Activated CD8-positive, alpha-beta memory T cell treated with anti-CD3 and anti-CD28 coated beads for 36 hours (primary cell): Measurements from ENCODE around the gene TUBGCP6. TPM values are rescaled to one million over a fixed set of nuclear protein-coding genes. Genes with fewer than 3 reads are reported as not detected.
"Not testable (repeated sequence)": the region's sequence is repeated elsewhere in the genome, so short reads cannot be mapped to it uniquely, and the experiment has no call there.

Source experiments
- CTCF ChIA-PET: fragments of 350-600 bp; sonication (Branson Sonifier 250); formaldehyde crosslinking; loops from one replicate; lab custom pipeline; 2021; ENCODE audit warnings: antibody characterized with exemption; lab: Charles Lee
- POLR2A ChIA-PET: fragments of 350-600 bp; sonication (Branson Sonifier 250); formaldehyde crosslinking; loops from one replicate; lab custom pipeline; 2021; ENCODE audit warnings: antibody characterized with exemption; lab: Charles Lee
- total RNA-seq, 2 experiments: library from RNA; stranded (reverse); gene quantifications; one replicate each; pipeline ENCODE4 v1.2.3, GENCODE V29; 2021

TUBGCP6 gene
- total RNA-seq, 2 experiments from 2014 or later: 44.1 to 46.6 TPM

- CTCF ChIA-PET: interaction anchor here (0.9 to 5.4 kb wide), 4 partner anchors 13 to 60 kb away, joined by 3 to 35 read pairs (median 4); no protein-coding TSS in a partner anchor
- POLR2A ChIA-PET: no interaction called here
Observed at GRCh38 chr22:50208939-50209892, 35.6 kb downstream of the TUBGCP6 start.

DNA sequence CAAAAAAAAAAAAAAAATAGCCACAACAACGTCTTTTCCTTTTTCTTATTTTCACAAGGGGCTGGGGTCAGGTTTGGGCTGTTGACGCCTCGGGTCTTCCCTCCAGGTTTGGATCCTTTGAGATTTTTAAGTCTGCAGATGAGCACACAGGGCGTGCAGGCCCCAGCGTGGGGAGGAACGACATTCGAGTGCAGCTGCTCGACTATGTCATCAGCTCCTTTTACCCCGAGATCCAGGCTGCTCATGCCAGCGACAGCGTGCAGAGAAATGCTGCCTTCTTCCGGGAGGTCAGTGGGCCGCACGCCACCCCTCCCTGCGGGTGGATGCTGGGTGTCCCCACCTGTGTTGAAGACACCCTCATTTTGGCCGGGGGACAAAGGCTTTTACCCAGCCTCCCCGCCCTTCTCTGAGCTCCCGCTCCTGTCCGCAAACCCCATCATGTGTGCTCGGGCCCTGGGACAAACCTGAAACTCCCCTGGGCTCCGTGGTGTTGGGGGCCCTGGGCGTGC is 36.3 kb downstream of the TUBGCP6 start:
- CTCF ChIA-PET: interaction anchor here (0.9 to 5.4 kb wide), 4 partner anchors 14 to 59 kb away, joined by 3 to 35 read pairs (median 4); no protein-coding TSS in a partner anchor
- POLR2A ChIA-PET: no interaction called here

DNA sequence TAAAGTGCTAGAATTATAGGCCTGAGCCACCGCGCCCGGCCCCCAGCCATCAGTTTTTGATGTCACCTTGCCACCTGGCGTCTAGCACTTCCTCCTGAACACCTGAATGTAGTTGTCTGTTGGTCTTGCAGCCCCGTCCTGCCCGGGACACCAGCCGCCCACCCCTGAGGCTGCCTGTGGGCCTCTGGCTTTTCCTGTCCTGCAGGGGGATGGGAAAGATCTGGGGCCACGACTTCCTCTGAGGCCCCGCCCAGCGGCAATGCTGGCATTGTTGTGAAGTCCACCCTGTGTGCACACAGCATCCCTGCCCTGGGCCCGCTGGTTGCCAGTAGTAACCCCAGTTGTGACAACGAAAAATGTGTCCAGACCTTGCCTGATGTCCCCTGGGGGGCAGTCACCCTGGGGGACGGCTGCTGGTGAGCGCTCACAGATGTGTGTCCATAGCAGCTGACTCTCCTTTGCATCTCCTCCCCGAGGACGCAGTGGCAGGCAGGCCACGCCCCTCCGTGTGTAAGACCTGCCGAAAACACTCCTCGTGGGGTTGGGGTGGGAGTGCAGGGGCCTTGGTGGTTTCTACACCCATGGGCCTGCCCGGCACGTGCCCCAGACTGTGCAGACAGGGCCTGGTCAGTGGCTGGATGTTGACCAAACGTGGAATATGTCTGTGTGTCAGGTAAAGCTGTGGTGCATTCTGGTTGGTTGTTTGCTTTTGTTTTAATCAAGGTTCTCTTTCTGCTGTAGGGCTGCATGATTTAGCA is 37.3 kb downstream of the TUBGCP6 start:
- CTCF ChIA-PET: interaction anchor here (0.7 to 5.4 kb wide), 5 partner anchors 18 to 58 kb away, joined by 3 to 35 read pairs (median 5); no protein-coding TSS in a partner anchor
- POLR2A ChIA-PET: no interaction called here

DNA sequence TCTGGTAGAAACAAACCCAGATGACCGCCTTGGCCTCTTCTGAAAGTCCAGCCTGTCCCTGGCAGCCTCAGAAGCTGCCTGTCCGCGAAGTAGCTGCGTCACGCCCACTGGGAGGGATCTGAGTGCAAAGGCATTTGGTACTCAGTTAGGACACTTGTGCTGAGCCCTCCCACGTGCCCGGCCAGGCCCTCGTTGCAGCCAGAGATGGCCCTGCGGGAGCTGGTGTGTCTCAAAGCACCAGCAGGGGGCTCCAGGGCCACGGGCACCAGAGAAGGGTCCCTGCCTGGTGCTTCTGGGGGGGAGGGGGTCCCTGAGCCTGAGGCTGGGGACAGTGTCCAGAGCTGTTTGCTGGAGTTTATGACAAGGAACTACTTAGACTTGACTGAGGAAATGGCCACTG is 38.2 kb downstream of the TUBGCP6 start:
- CTCF ChIA-PET: interaction anchor here (0.7 to 5.4 kb wide), 7 partner anchors 13 to 57 kb away, joined by 3 to 35 read pairs (median 5); no protein-coding TSS in a partner anchor
- POLR2A ChIA-PET: no interaction called here

DNA sequence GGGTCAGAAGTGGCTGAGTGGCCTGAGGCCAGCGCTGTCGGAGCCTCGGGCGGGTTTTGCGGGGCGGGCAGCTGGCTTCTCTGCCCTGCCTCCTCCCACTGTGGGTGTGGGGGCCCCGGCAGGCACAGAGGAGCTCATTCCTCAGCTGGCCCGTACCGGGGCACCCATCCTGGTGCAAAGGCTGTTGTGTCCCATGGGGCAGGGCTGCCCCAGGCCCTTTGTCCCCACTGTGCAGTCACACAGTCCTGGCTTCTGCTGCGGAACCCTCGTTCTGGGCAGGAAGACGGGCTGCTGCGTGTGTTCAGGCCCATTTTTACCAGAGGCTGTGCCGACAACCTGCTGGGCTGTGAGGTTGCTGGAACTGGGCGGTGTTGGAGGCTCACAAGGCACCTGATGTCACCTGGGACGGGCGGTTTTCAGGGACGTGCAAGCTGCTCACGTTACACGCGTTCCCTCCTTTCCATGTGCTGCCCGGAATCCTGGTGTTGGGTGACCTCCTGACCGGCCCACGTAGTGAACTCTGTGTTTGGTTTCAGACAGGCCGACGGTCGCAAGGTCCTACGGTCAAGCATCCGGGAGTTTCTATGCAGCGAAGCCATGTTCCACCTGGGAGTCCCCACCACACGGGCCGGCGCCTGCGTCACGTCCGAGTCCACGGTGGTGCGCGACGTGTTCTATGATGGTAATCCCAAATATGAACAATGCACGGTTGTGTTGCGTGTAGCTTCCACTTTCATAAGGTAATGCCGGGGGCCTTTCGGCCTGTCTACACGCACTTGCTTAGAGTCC is 38.8 kb downstream of the TUBGCP6 start:
- CTCF ChIA-PET: interaction anchor here (1.0 to 5.4 kb wide), 7 partner anchors 13 to 70 kb away, joined by 3 to 35 read pairs (median 5); no protein-coding TSS in a partner anchor
- POLR2A ChIA-PET: no interaction called here

GRCh38 chr22:50204998-50205397 is 39.8 kb downstream of the TUBGCP6 start:
- POLR2A ChIA-PET: not testable (repeated sequence)
- CTCF ChIA-PET: interaction anchor here (1.5 to 5.4 kb wide), 2 partner anchors 56 to 71 kb away, joined by 3 to 35 read pairs; no protein-coding TSS in a partner anchor

GRCh38 chr22:50204571-50204970 is 40.3 kb downstream of the TUBGCP6 start:
- ChIA-PET CTCF (interaction anchor here (1.5 to 5.4 kb wide), 2 partner anchors 55 to 71 kb away, joined by 3 to 35 read pairs; no protein-coding TSS in a partner anchor), POLR2A (no interaction called here)

GRCh38 chr22:50203288-50203687 is 41.5 kb downstream of the TUBGCP6 start:
- ChIA-PET CTCF (no interaction called here), POLR2A (no interaction called here)

DNA sequence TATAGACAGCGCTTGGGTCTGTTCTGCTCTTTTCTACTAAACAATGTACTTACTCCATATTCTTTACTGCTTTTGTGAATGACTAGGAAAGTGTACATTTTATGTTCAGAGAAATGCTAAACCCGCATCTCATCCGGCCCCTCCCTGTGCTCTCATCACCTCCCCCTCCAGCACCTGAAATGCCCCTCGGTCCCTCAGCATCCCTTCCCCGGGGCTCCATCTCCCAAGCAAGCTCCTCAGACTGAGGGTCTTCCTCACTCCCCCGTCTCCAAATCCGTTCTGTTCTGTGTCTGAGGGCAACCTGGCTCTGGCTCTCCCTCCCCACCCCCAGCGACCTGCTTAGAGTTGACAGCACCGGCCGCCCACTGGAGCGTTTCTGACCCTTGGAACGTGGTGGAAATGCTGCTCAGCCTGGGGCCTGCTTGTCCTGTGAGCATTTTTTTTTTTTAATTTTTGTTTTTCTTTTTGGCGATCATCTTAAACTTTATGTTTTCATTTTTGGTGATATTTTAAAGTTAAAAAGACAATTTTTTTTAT is 42.6 kb downstream of the TUBGCP6 start:
- POLR2A ChIA-PET: interaction anchor here (1.2 kb wide), 1 partner anchor 11 kb away, joined by 7 read pairs; no protein-coding TSS in a partner anchor
- CTCF ChIA-PET: interaction anchor here (1.2 kb wide), 1 partner anchor 10 kb away, joined by 3 read pairs; no protein-coding TSS in a partner anchor

- CTCF ChIA-PET: interaction anchor here (1.2 kb wide), 1 partner anchor 11 kb away, joined by 3 read pairs; no protein-coding TSS in a partner anchor
Observed at GRCh38 chr22:50201191-50202129, 43.4 kb downstream of the TUBGCP6 start.

GRCh38 chr22:50200461-50201190 is 44.2 kb downstream of the TUBGCP6 start, which contains the start of gene SELENOO:
TSS of gene SELENOO (plus strand) at chr22:50201011. CDS start at chr22:50201037, 26 bp downstream.
- POLR2A ChIA-PET: interaction anchor here (1.0 to 1.2 kb wide), 2 partner anchors 10 to 14 kb away, joined by 3 to 7 read pairs; no protein-coding TSS in a partner anchor
- CTCF ChIA-PET: no interaction called here

More at GRCh38 chr22:50201191-50202129, 43.4 kb downstream of the TUBGCP6 start:
- POLR2A ChIA-PET: interaction anchor here (1.2 kb wide), 1 partner anchor 11 kb away, joined by 7 read pairs; no protein-coding TSS in a partner anchor

- ChIA-PET CTCF (no interaction called here), POLR2A (interaction anchor here (1.0 kb wide), 1 partner anchor 13 kb away, joined by 3 read pairs; no protein-coding TSS in a partner anchor)
Observed at GRCh38 chr22:50199829-50200460, 44.9 kb downstream of the TUBGCP6 start.

GRCh38 chr22:50199251-50199721 is 45.5 kb downstream of the TUBGCP6 start:
- CTCF ChIA-PET: no interaction called here
- POLR2A ChIA-PET: interaction anchor here (1.0 to 1.2 kb wide), 2 partner anchors 12 to 13 kb away, joined by 3 to 5 read pairs; no protein-coding TSS in a partner anchor

DNA sequence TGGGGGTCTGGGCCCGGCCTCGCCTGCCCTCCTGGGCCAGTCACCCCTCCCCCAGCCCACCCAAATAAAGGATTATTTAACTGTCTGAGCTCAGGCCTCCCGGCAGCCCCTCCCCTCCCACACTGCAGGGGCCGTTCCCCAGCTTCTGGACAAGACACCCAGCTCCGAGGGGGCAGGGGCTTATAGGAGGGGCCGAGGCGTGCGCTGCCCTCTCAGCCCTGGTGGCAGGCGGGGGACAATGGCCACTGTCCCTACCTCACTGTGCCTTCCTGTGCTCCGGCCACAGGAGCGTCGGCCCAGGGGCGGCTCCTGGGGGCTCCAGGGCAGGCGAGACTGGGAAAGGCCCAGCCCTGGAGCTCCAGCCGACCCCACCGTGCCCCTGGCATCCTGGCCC is 46.2 kb downstream of the TUBGCP6 start:
- POLR2A ChIA-PET: interaction anchor here (0.5 to 1.2 kb wide), 2 partner anchors 12 to 281 kb away, joined by 4 to 5 read pairs; no protein-coding TSS in a partner anchor
- CTCF ChIA-PET: no interaction called here
